ENCODE measurements around the gene SPATS2L. TPM values are rescaled to one million over a fixed set of nuclear protein-coding genes. Genes with fewer than 3 reads are reported as not detected.

SPATS2L gene
- polyA plus RNA-seq, 1 experiment, result 243 TPM

DNA sequence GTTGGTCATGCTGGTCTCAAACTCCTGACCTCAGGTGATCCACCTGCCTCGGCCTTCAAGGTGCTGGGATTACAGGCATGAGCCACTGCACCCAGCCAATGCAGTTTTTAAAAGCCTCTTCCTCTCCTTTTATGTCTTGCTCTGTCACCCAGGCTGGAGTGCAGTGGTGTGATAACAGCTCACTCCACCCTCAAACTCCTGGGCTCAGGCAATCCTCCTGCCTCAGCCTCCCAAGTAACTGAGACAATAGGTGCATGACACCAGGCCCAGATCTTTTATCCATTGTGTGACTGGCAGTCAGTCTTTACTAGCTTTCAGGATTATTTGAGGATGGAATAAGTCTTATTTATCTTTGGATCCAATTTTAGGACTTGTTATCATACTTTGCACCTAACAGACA, 190.2 kb downstream of the SPATS2L start:
- H3K4me3 ChIP-seq (ENCODE audit: low read depth, low read length), result no peak overlapping the region
- ChIA-PET CTCF (interaction anchor here (0.6 to 2.5 kb wide), 5 partner anchors 11 to 523 kb away, joined by 3 to 12 read pairs (median 6); partner anchors contain the start of gene KCTD18), POLR2A (no interaction called here)
- DNase-seq (ENCODE audit: low read depth), result no peak
- no peaks in the 10 kb centered on the region for H3K27me3 ChIP-seq (ENCODE audit: control insufficient read depth, insufficient read depth, low read length)
- peaks cover 6% of the 10 kb centered on the region for H3K36me3 ChIP-seq (ENCODE audit: control insufficient read depth, insufficient read depth, low read length)
- no peak for TF ChIP-seq CTCF (IDR thresholded peaks at IDR 0.05; ENCODE audit: insufficient read depth, low read depth, low read length)

DNA sequence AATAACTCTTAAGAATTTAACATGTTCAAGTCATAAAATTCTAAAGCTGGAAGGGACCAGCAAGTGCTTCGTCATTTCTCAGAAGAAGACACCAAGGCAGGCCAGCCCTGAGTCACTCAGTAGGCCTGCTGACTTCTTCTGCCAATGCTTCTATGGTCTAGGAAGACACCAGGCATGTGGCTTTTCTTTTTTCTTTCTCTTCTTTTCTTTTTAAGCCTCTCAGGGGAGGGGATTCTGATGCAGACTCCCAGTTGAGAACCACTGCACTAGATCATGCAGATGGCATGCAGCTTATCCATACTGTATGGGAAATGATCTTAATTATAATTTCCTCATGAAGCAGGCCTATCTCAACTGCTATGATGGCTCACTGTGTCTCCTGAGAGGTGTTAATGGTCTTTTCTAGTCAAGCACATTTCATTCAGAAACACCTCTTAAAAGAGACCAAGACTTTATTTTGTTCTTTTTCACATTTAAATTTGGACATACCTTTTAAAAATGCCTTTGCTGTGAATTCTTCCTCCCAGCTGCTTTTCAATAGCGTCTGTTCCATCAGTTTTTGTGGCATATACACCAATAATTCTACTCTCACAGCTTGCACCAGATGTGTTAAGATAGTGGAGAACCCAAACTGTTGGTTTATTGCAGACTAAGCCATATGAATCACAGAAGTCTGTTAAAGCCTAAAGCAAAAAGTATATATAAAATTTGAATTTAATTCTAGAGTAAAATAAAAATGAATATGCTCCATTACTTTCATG, 192.1 kb downstream of the SPATS2L start:
- CTCF ChIA-PET, result interaction anchor here (2.5 kb wide), 1 partner anchor 11 kb away, joined by 8 read pairs; the partner anchor contains the start of gene KCTD18
- Histone ChIP-seq H3K4me3 (ENCODE audit: low read depth, low read length) (no peak overlapping the region), H3K36me3 (ENCODE audit: control insufficient read depth, insufficient read depth, low read length) (peaks cover 3% of the 10 kb centered on the region), H3K27me3 (ENCODE audit: control insufficient read depth, insufficient read depth, low read length) (no peaks in the 10 kb centered on the region)
- no peak for DNase-seq (ENCODE audit: low read depth)
- TF ChIP-seq CTCF (IDR thresholded peaks at IDR 0.05; ENCODE audit: insufficient read depth, low read depth, low read length), result no peak
- POLR2A ChIA-PET, result no interaction called here

GRCh38 chr2:200502196-200502595, 195.7 kb downstream of the SPATS2L start:
- CTCF ChIA-PET, result interaction anchor here (1.5 kb wide), 1 partner anchor 9 kb away, joined by 4 read pairs; no protein-coding TSS in a partner anchor
- no peak for DNase-seq (ENCODE audit: low read depth)
- no peak overlapping the region for H3K4me3 ChIP-seq (ENCODE audit: low read depth, low read length)
- POLR2A ChIA-PET, result no interaction called here
- no peak for TF ChIP-seq CTCF (IDR thresholded peaks at IDR 0.05; ENCODE audit: insufficient read depth, low read depth, low read length)
- no peaks in the 10 kb centered on the region for H3K36me3 ChIP-seq (ENCODE audit: control insufficient read depth, insufficient read depth, low read length)
- H3K27me3 ChIP-seq (ENCODE audit: control insufficient read depth, insufficient read depth, low read length), result no peaks in the 10 kb centered on the region

GRCh38 chr2:200506679-200507078, 200.2 kb downstream of the SPATS2L start:
- no peak overlapping the region for H3K4me3 ChIP-seq (ENCODE audit: low read depth, low read length)
- ChIA-PET POLR2A (no interaction called here), CTCF (interaction anchor here (1.1 to 1.5 kb wide), 2 partner anchors 10 to 533 kb away, joined by 3 to 4 read pairs; no protein-coding TSS in a partner anchor)
- DNase-seq (ENCODE audit: low read depth), result no peak
- H3K27me3 ChIP-seq (ENCODE audit: control insufficient read depth, insufficient read depth, low read length), result no peaks in the 10 kb centered on the region
- no peak for TF ChIP-seq CTCF (IDR thresholded peaks at IDR 0.05; ENCODE audit: insufficient read depth, low read depth, low read length)
- no peaks in the 10 kb centered on the region for H3K36me3 ChIP-seq (ENCODE audit: control insufficient read depth, insufficient read depth, low read length)

GRCh38 chr2:200507179-200507578, 200.7 kb downstream of the SPATS2L start:
- H3K27me3 ChIP-seq (ENCODE audit: control insufficient read depth, insufficient read depth, low read length), result no peaks in the 10 kb centered on the region
- H3K36me3 ChIP-seq (ENCODE audit: control insufficient read depth, insufficient read depth, low read length), result no peaks in the 10 kb centered on the region
- no peak for DNase-seq (ENCODE audit: low read depth)
- no peak overlapping the region for H3K4me3 ChIP-seq (ENCODE audit: low read depth, low read length)
- ChIA-PET POLR2A (no interaction called here), CTCF (interaction anchor here (1.1 to 3.0 kb wide), 4 partner anchors 10 to 534 kb away, joined by 3 to 8 read pairs (median 4); no protein-coding TSS in a partner anchor)
- TF ChIP-seq CTCF (IDR thresholded peaks at IDR 0.05; ENCODE audit: insufficient read depth, low read depth, low read length), result no peak
